Ishikawa (cell line): ENCODE data around the gene PIGV.

Source experiments
- CREB1 ChIP-seq: IDR thresholded peaks from 2 replicates; pipeline ENCODE4 v1.6.1; 2012; ENCODE audit warnings: low read depth
- EP300 ChIP-seq: IDR thresholded peaks from 2 replicates; pipeline ENCODE4 v1.6.1; 2012; ENCODE audit warnings: borderline replicate concordance
- MAX ChIP-seq: IDR thresholded peaks from 2 replicates; pipeline ENCODE4 v1.6.1; 2012
- RAD21 ChIP-seq: IDR thresholded peaks from 2 replicates; pipeline ENCODE4 v1.6.1; 2012; ENCODE audit warnings: low read depth
- REST ChIP-seq: IDR thresholded peaks from 2 replicates; pipeline ENCODE4 v1.6.1; 2012; ENCODE audit warnings: low read depth, mild to moderate bottlenecking
- TAF1 ChIP-seq: IDR thresholded peaks from 2 replicates; pipeline ENCODE4 v1.6.1; 2012; ENCODE audit warnings: low read depth, mild to moderate bottlenecking
- TEAD4 ChIP-seq: IDR thresholded peaks from 2 replicates; pipeline ENCODE4 v1.6.1; 2012
- USF1 ChIP-seq: IDR thresholded peaks from 2 replicates; pipeline ENCODE4 v1.6.1; 2012
- YY1 ChIP-seq: IDR thresholded peaks from 2 replicates; pipeline ENCODE4 v1.6.1; 2012; ENCODE audit warnings: low read depth
- ZBTB7A ChIP-seq: IDR thresholded peaks from 2 replicates; pipeline ENCODE4 v1.6.1; 2012; ENCODE audit warnings: low read depth

GRCh38 chr1:26759531-26759930 lies 28.2 kb upstream of the PIGV start:
- no peak for TF ChIP-seq RAD21
- TF ChIP-seq TAF1, result no peak
- TF ChIP-seq TEAD4, result no peak
- TF ChIP-seq YY1, result no peak
- no peak for TF ChIP-seq REST
- no peak for TF ChIP-seq EP300
- TF ChIP-seq MAX, result no peak
- TF ChIP-seq CREB1, result no peak
- no peak for TF ChIP-seq USF1
- TF ChIP-seq ZBTB7A, result no peak
